NCI-H2081 (cell line): Measurements from ENCODE around the gene CXCR6.

ENCODE experiments used
- DNase-seq, 2 experiments: peaks; one replicate each; lab custom pipeline; 2025; lab: John Stamatoyannopoulos, UW

The CXCR6 gene

GRCh38 chr3:45948311-45948781, 5.1 kb downstream of the CXCR6 start:
- no peak for DNase-seq

GRCh38 chr3:45948881-45949280, 5.6 kb downstream of the CXCR6 start:
- DNase-seq: no peak

DNA sequence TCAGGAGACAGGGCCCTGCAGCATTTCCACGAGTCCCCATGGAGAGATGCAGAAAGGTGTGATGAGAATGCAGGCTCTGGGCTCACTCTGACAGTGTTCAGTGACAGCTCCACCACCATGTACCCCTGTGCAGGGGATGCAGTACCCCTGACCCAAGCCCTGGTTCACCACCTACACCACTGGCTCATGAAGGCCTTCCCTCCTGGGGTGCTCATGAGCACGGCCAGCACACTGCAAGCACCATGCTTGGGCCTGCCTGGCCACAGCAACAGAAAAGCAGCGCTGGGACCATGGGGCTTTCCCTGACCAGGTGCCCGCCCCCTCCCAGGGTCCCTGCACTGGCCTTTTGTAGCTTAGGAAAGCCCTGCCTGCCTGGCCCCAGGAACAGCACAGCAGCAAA, 6.2 kb downstream of the CXCR6 start:
- no peak for DNase-seq

DNA sequence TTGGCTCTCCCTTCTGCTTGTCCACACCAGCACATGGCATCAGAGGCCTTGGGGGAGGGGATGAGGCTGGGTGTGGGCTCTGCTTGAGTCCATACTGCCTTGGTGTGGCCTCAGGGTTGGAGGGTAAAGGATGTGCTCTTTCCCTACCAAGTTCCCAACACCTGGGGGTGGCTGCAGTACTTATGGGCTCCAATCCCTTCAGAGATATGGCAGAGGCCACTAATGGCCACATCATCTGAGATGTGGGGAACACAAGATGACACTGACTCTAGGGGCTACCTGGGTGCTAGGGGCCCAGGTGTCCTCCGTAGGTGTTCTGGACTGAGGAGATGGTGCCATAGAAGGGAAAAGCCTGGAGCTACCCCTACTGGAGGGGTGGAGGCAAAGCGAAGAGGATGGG, 6.9 kb downstream of the CXCR6 start:
- no peak for DNase-seq

- no peak for DNase-seq
Observed at GRCh38 chr3:45950686-45951600, 7.7 kb downstream of the CXCR6 start.

DNA sequence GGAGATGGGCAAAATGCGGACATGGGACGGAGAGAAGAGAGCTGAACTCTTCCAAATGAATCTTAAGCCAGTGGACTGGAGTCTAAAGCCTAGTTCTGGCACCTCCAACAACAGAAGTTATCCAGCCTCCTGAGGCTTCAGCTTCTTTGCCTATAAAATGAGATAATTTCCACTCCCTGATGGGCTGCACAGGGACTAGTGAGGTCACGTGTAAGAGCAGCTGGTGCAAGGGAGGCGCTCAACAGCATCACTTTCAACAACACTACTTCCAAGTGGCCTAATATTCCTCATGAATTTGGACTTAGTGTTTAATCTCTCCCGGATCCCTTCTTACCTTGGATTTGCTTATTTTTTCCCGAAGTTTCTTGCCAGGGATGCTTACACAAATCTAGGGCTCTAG, 8.7 kb downstream of the CXCR6 start:
- no peak for DNase-seq

DNA sequence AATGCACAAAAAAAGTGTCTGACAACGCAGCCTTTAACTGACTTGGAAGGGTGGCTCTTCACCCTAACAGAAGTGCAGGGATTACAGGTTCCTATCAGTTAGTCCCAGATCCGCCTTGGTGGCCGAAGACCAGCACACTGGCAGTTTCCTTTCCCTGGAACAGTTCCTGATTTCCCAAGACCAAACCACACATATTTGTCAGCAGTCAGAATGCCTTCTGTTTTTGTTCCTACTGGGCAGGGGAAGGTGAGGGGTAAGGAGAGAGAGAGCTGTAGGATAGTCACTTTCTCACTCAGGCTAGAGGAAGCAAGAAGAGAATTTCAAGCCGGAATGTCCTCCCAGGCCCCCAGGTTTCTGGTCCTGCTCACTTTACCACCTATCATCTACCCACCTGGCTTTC, 9.2 kb downstream of the CXCR6 start:
- no peak for DNase-seq

DNA sequence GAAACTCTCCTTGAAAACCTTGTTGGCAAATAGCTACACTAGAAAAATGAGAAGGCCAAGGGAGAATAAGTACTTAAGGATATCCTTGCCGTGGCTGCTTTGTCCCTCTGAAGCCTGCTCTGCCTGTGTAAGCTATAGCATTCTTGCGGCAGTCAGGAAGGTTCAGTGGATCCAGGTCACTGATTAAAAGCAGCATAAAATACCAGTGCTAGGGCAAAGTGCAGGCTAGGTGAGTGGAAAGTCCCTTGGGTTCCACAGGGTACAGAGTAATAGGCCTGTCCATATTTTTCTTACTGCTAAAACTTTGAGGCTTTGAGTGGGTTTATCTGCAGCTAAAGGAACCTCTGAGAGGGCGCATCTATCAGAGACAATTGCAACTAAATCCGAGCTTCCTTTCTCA, 10.3 kb downstream of the CXCR6 start:
- no peak for DNase-seq

DNA sequence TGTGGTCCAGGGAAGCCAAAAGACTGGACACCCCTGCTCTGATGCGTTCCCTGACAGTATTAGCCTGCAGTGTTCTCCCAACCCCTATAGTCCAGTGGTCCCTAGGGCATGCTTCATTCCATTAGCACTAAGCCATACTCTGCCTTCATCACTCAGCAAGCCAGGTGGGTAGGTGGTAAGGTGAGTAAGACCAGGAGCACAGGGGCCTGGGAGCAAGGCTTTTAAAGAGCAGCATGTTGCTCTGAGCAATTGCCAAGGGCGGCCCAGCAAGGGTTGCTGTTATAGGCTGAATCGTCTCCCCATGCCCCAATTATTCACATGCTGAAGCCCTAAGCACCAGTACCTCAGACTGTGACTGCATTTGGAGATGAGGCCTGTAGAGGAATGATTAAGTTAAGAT, 11.0 kb downstream of the CXCR6 start:
- no peak for DNase-seq

DNA sequence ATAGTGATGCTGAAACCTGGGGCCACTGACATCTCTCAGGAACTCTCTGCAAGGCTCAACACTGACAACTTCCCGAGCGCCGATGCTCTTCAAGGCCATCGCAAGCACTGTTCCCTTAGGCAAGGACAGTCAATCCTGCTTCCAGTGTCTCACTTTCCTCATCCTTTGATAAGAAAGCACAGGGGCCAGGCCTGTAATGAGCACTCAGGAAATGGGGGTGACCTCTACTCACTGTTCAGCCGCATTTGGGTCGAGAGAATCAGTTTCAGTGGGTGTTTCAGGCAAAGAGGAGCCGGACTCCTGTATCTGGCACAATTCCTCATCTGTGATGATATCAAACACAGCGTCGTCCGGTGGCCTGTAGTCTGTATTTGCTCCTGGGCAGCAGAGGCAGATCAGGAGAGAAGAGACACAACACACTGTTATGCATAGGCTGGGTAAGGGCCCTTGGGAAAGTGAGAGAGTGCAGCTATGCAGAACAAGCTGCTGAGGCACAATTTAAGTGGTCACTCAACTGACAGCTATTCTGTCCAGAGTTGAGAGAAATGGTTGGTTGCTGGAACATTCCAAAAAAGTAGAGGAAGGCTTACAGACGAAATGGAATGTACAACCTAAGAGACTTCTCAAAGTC, 11.9 kb downstream of the CXCR6 start:
- DNase-seq: no peak

DNA sequence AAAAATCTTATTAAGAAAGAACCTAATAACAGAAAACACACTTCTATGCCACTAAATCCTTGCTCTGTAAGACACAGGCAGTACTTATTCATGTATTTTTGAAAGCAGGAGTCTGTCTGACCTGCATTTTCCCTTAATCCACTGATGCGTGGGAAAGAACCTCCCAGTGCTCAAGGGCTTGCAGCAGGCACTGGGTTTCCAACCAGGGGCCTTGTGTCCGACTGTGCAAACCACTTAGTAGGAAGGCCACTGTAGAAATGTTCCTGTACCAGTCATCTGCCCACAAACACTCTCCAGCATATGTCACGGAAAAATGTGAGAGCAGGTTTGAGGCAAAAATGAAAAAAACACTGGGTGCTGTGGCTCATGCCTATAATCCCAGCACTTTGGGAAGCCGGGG, 12.4 kb downstream of the CXCR6 start:
- DNase-seq: no peak

DNA sequence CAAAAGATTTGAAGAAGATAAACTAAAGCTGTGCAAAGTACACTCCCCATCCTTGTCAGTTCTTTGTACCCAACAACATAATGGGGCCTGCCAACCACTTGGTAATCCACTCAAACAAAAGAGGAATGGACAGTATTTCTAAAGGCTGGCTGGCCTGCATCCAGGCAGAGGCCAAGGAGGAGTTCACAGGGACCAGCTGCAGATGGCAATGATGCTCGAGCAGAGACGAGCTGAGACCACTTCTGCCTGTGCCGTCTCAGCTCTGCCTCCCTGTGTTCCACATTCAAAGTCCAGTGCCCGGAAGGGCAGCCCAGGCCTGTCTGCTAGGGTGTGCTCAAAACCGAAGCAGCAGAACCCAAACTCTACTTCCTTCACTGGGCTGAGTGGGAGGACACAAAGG, 14.3 kb downstream of the CXCR6 start:
- DNase-seq: no peak

DNA sequence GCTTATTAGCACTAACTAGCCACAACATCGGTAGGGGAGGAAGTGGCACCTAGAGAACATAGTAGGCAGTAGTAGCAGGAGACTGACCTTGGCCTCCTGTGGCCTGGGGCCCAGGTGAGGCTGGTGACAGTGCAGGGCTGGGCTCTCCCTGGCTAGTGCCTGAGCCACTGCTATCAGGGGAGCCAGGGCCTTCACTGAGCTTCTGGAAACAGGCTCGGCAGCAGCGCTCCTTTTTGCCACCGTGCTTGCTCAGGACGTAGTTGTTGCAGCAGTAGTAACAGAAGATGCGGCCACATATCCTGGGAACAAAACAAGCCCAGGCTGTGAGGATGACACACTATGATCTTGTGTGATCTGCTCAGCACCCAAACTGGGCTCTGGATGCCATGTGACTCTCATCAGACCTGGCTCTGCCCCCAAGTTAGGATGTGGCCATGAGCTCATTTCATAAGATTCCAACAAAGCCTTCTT, 15.1 kb downstream of the CXCR6 start:
- DNase-seq: no peak

DNA sequence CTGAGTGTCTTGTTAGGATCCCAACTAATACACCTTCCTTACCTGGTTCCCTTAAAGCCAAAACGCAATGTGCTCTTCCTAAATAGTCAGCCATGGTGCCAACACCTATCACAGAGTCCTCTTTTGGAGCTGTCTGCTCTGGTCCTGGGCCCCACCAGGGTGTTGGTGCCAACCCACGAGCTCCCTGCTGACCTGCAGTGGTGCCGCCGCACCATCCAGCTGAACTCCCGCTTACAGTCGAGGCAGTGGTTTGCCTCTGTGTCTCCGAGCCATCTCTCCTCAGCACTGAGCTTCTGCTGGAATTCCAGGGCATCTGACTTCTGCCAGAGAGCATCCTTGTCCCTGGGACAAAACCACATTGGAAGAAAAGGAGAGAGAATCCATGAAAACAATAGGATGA, 15.9 kb downstream of the CXCR6 start:
- DNase-seq: no peak

GRCh38 chr3:45960289-45960688, 17.0 kb downstream of the CXCR6 start:
- DNase-seq: no peak

GRCh38 chr3:45962033-45962432, 18.8 kb downstream of the CXCR6 start:
- no peak for DNase-seq

DNA sequence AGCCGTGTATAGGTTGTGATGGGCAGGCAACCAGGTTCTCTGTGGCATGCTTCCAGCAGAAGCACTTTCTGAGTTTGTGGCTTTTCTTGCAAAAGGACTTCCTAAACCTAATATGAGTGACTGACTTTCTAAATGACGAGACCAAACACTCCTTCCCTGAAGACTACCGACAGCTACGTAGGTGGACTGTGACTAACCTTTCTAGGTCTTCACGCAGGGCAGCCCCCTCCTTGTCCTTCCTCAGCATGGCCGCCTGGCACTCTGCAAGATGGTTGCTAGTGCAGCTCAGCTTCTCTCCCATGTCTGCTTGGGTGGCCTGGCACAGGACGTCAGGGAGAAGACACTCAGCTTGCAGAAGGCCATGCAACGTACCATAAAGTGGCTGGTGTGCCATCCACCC, 20.9 kb downstream of the CXCR6 start:
- no peak for DNase-seq

DNA sequence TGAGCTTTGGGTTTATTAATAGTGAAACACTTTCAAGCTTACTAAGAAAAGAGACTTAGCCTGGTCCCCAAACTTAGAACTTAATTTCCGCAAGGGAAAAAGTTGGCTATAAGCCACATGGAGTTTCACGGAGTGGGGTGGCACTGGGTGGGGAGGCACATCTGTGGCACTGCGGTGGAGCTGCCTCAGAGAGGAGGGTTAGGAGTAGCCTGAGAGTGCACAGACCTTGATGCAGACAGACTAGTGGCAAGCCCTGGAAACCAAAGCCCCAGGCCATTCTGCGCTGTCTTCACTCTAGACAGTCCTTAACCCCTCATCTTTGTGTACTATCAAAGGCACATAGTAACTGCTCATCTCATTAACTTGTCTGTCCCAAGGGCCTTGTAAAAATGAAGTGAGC, 22.0 kb downstream of the CXCR6 start:
- no peak for DNase-seq

DNA sequence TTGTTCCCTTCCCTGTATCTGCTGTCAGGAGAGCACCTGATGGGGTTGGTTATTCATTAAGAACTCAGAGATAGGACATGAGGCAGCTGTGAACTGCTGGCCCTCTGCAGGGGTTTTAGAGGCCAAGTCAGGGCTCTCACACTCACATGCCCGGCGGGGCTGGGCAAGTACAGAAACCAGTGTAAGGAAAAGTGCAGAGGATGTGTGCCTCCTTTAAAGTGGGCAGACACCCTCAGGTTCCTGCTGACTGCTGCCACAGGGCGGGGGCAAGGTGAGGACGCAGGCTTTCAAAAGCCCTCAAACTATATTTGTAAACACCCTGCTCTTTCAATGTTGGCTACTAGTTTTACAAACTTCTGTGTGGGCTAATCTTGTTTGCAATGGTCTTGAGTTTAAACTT, 22.4 kb downstream of the CXCR6 start:
- no peak for DNase-seq

GRCh38 chr3:45966371-45966791, 23.1 kb downstream of the CXCR6 start:
- DNase-seq: no peak

DNA sequence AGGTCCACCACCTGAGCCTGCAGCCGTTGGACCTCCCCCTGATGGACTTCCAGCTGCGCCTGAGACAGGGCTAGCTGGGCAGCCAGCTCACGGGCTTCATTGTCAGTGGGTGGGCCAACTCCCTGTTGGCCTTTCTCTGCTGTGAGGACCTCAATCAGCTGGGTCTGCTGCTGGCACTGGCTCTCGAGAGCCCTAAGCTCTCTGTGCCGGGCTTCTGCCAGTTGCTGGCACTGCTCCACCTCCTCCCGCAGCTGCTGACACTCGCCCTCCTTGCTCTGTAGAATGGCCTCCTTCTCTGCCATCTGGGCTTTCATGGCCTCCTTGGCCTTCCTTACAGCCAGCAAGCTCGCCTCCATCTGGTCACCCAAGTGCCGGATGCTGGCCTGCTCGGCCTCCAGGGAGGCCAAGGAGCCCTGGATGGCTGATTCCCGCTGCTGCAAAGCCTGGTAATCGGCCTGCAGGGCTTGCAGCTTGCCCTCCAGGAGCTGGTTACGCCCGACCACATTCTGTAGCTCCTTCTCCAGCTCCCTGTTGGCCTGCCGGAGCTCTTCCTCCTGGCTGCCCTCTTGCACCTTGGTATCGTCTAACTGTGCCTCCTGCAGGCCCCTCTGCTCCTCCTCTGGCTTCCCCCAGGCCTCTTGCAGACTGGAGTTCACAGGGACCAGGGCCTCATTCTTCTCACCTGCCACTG, 23.8 kb downstream of the CXCR6 start:
- no peak for DNase-seq

DNA sequence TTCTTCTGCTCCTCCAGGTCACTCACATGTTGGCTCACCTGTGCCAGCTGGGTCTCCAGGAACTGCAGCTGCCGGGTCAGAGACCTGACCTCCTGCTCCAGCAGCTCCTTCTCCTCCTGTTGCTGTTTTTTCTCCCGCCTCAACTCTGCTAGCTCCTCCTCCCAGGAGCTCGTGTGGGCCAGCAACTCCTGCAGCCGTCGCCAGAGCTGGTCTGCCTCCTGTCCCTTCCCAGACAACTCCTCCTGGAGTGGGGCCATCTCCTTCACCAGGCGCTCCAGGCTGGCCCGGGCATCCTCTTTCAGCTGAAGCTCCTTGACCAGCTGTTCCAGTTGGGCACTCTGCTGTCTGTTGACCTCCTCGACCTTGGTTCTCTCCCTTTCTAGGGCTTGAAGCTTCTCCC, 24.5 kb downstream of the CXCR6 start:
- DNase-seq: no peak

DNA sequence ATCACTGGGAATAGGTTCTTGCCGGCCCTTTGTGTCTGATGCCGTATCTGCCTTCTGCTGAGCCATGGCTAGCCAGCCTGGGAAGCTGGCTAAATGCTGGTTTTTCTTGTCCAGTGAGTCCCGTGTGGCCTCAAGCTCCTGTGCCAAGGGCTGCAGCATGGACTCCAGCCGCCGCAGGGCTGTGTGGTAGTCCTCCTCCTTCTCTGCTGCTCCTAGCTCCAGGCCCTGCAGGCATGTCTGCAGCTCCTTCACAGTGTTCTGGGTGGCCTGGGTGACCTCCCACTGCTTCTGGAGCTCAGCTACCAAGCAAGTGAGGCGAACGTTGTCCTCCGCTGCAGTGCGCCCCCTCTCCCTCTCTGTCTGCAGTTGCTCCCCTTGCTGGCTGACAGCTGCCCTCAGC, 24.9 kb downstream of the CXCR6 start:
- DNase-seq: no peak
